Transverse colon (tissue), 3 donors: ENCODE measurements around the gene PRKG1.

Experiments used
- EP300 ChIP-seq: sonication (generic); formaldehyde crosslinking; IDR thresholded peaks from one replicate; pipeline ENCODE4 v1.6.1; 2017; ENCODE audit warnings: antibody characterized with exemption, low read depth
- POLR2A ChIP-seq: fragments of 450-650 bp; IDR thresholded peaks from one replicate; pipeline ENCODE4 v1.6.1; 2016; ENCODE audit warnings: antibody characterized with exemption, mild to moderate bottlenecking, moderate library complexity
- POLR2AphosphoS5 ChIP-seq, 3 donors: sonication (generic); formaldehyde crosslinking; IDR thresholded peaks; one replicate each; pipeline ENCODE4 v1.6.1; 2016; ENCODE audit warnings: antibody characterized with exemption in 3 of 3

- no peak for TF ChIP-seq EP300
- TF ChIP-seq POLR2A = no peak
- no peak for TF ChIP-seq POLR2AphosphoS5 (IDR thresholded peaks at IDR 0.05)
These were observed 952.9 kb downstream of the PRKG1 start for GRCh38 chr10:52027055-52027705.
